ENCODE data around the gene QRFPR.

Gene QRFPR

GRCh38 chr4:121308328-121308663 is 72.5 kb downstream of the QRFPR start:
- no peak for DNase-seq (ENCODE audit: low spot score)
- in situ Hi-C loops (cut with MboI; ENCODE audit: low sequenced_read_pairs, unreplicated experiment) = loop anchor here (5.0 kb wide), 1 partner anchor 116 kb away; no protein-coding TSS in a partner anchor
- TF ChIP-seq CTCF (IDR thresholded peaks at IDR 0.05; ENCODE audit: borderline replicate concordance, control extremely low read depth, extremely low read depth, insufficient read depth, missing control alignments) = no peak

GRCh38 chr4:121307445-121308327 is 73.1 kb downstream of the QRFPR start:
- peak; percentile 78 for TF ChIP-seq CTCF (IDR thresholded peaks at IDR 0.05; ENCODE audit: borderline replicate concordance, control extremely low read depth, extremely low read depth, insufficient read depth, missing control alignments)
- in situ Hi-C loops (cut with MboI; ENCODE audit: low sequenced_read_pairs, unreplicated experiment) = loop anchor here (5.0 kb wide), 1 partner anchor 115 kb away; no protein-coding TSS in a partner anchor
- peak; percentile 53 for DNase-seq (ENCODE audit: low spot score)

GRCh38 chr4:121306931-121307330 is 73.9 kb downstream of the QRFPR start:
- no peak for DNase-seq (ENCODE audit: low spot score)
- in situ Hi-C loops (cut with MboI; ENCODE audit: low sequenced_read_pairs, unreplicated experiment) = loop anchor here (5.0 kb wide), 1 partner anchor 115 kb away; no protein-coding TSS in a partner anchor

GRCh38 chr4:121304893-121305292 is 75.9 kb downstream of the QRFPR start:
- no peak for TF ChIP-seq CTCF (IDR thresholded peaks at IDR 0.05; ENCODE audit: borderline replicate concordance, control extremely low read depth, extremely low read depth, insufficient read depth, missing control alignments)
- in situ Hi-C loops (cut with MboI; ENCODE audit: low sequenced_read_pairs, unreplicated experiment) = loop anchor here (5.0 kb wide), 1 partner anchor 113 kb away; no protein-coding TSS in a partner anchor
- no peak for DNase-seq (ENCODE audit: low spot score)

More at GRCh38 chr4:121306931-121307330, 73.9 kb downstream of the QRFPR start:
- no peak for TF ChIP-seq CTCF (IDR thresholded peaks at IDR 0.05; ENCODE audit: borderline replicate concordance, control extremely low read depth, extremely low read depth, insufficient read depth, missing control alignments)

GRCh38 chr4:121299367-121299766 is 81.5 kb downstream of the QRFPR start:
- in situ Hi-C loops (cut with MboI; ENCODE audit: low sequenced_read_pairs, unreplicated experiment) = no loop called here
- no peak for DNase-seq (ENCODE audit: low spot score)
- no peak for TF ChIP-seq CTCF (IDR thresholded peaks at IDR 0.05; ENCODE audit: borderline replicate concordance, control extremely low read depth, extremely low read depth, insufficient read depth, missing control alignments)

- TF ChIP-seq CTCF (IDR thresholded peaks at IDR 0.05; ENCODE audit: borderline replicate concordance, control extremely low read depth, extremely low read depth, insufficient read depth, missing control alignments) = no peak
- DNase-seq (ENCODE audit: low spot score) = no peak
- in situ Hi-C loops (cut with MboI; ENCODE audit: low sequenced_read_pairs, unreplicated experiment) = no loop called here
Observed at GRCh38 chr4:121283319-121283718, 97.5 kb downstream of the QRFPR start.
